Caco-2 (cell line): ENCODE data around the gene C6orf89. TPM values are rescaled to one million over a fixed set of nuclear protein-coding genes. Genes with fewer than 3 reads are reported as not detected.

ENCODE experiments used
- BruUV-seq: library from RNA; stranded (reverse); fragments of 400-500 nt; replicated peaks from 2 replicates; lab custom pipeline; 2021; lab: Mats Ljungman, UMichigan
- CTCF ChIA-PET: fragments of 300-600 bp; sonication (Branson Sonifier 250); formaldehyde crosslinking; loops from one replicate; lab custom pipeline; 2022; ENCODE audit warnings: antibody characterized with exemption; lab: Charles Lee
- POLR2A ChIA-PET: fragments of 300-600 bp; sonication (Branson Sonifier 250); formaldehyde crosslinking; loops from one replicate; lab custom pipeline; 2022; ENCODE audit warnings: antibody characterized with exemption; lab: Charles Lee
- DNase-seq, 2 experiments: peaks; one replicate each; pipeline versions ENCODE4 v3.0.0 to v3.0.0-alpha.2; 2020 to 2022
- H3K27me3 ChIP-seq: replicated peaks from 2 replicates; pipeline ENCODE4 v1.6.0; 2011; ENCODE audit warnings: low read length; ENCODE audit not compliant: control insufficient read depth, insufficient read depth
- H3K36me3 ChIP-seq: 2 replicates; pipeline ENCODE4 v1.5.1; 2011; ENCODE audit warnings: low read length; ENCODE audit not compliant: control insufficient read depth, insufficient read depth
- H3K4me1 ChIP-seq: fragments of 250-450 bp; sonication (Bioruptor Pico); 2 replicates; pipeline ENCODE4 v1.5.1; 2020; ENCODE audit warnings: mild to moderate bottlenecking
- H3K4me3 ChIP-seq: 2 replicates; pipeline ENCODE4 v1.5.1; 2011; ENCODE audit warnings: low read depth, mild to moderate bottlenecking, control low read depth, low read length
- H3K9me3 ChIP-seq: fragments of 250-450 bp; sonication (Bioruptor Pico); 2 replicates; pipeline ENCODE4 v1.5.1; 2020; ENCODE audit warnings: mild to moderate bottlenecking, moderate library complexity
- H3K27ac Mint-ChIP-seq: one replicate; pipeline ENCODE4 v1.8.0; 2022; ENCODE audit warnings: mixed read lengths; ENCODE audit not compliant: unreplicated experiment
- H3K27me3 Mint-ChIP-seq: one replicate; pipeline ENCODE4 v1.8.0; 2022; ENCODE audit warnings: mixed read lengths; ENCODE audit not compliant: insufficient read depth, unreplicated experiment
- H3K36me3 Mint-ChIP-seq: one replicate; pipeline ENCODE4 v1.8.0; 2022; ENCODE audit warnings: mild to moderate bottlenecking, mixed read lengths; ENCODE audit not compliant: insufficient read depth, unreplicated experiment
- H3K4me1 Mint-ChIP-seq: one replicate; pipeline ENCODE4 v1.8.0; 2022; ENCODE audit warnings: low read depth, mixed read lengths; ENCODE audit not compliant: unreplicated experiment
- H3K4me3 Mint-ChIP-seq: one replicate; pipeline ENCODE4 v1.8.0; 2022; ENCODE audit warnings: mild to moderate bottlenecking, moderate library complexity, mixed read lengths; ENCODE audit not compliant: unreplicated experiment
- H3K9me3 Mint-ChIP-seq: one replicate; pipeline ENCODE4 v1.8.0; 2022; ENCODE audit warnings: mixed read lengths; ENCODE audit not compliant: unreplicated experiment
- CTCF ChIP-seq, 2 experiments: fragments of 200-600 bp in 1 of 2; IDR thresholded peaks; 1 replicate in 1 of 2; 2 replicates in 1 of 2; pipeline versions ENCODE4 v1.5.1 to v1.8.0; 2011 to 2022; ENCODE audit warnings: antibody characterized with exemption in 1 of 2, control low read depth in 1 of 2, inconsistent platforms in 1 of 2, low read depth in 1 of 2, low read length in 1 of 2, mild to moderate bottlenecking in 1 of 2, moderate library complexity in 1 of 2; ENCODE audit not compliant: insufficient read depth in 1 of 2, severe bottlenecking in 1 of 2, unreplicated experiment in 1 of 2
- intact Hi-C: fragments of 100-400 bp; cut with micrococcal nuclease; formaldehyde crosslinking; loops from one replicate; pipeline ENCODE4 v1.10.0; 2022; ENCODE audit not compliant: unreplicated experiment
- total RNA-seq: library from RNA; stranded (reverse); gene quantifications from 2 replicates; pipeline ENCODE4 v1.2.3, GENCODE V29; 2022

The C6orf89 gene
- total RNA-seq, 1 experiment from 2014 or later = 24.4 TPM

DNA sequence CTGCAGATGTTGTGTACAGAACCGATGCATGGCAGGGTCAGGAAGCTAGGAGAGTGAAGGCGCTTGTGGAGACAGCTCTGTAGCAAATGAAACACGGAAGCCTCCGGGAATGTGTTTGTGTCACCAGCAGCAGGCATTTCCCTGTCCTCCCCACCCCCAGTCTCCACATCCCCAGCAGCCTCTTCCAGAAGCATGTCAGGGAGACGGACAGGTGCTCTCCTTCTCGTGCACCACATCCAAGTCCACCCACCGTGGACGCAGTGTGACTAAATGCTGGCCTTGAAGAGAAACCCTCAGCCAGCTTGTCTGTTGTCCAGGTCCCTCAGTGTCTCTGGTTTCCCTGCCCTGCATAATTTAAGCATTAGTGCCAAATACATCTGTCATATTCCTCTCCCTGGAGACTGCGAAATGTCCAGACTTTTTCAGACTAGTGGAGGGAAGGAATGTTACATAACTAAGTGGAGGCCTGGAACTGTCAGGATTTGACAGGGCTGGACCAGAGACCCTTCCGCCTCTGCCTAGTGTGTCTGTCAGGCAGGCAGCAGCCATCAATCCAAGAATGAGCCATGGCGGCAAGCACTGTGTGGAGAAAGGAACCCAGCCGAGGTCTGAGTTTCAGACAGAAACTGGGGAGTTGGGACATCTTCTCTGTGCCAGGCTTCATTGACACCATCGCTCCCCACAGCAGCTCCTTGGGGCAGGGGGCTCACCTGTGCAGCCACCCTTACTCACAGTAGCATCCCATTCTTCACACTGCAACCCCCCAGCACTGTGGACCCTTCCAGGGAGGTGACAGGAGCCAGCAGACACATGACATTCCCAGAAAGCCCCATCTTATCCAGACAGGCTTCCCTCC lies 42.2 kb downstream of the C6orf89 start:
- intact Hi-C loops = no loop called here
- Mint-ChIP-seq H3K9me3 (no peaks in the 10 kb centered on the region), H3K4me3 (no peak overlapping the region), H3K36me3 (no peaks in the 10 kb centered on the region), H3K27ac (no peak overlapping the region), H3K4me1 (no peaks in the 10 kb centered on the region), H3K27me3 (no peaks in the 10 kb centered on the region)
- CTCF ChIA-PET = no interaction called here
- no peaks in the 10 kb centered on the region for H3K4me1 ChIP-seq
- TF ChIP-seq CTCF (IDR thresholded peaks at IDR 0.05; ENCODE audit: insufficient read depth in 1 of 2, low read depth in 1 of 2, low read length in 1 of 2, severe bottlenecking in 1 of 2, unreplicated experiment in 1 of 2) = no peak
- H3K36me3 ChIP-seq = no peaks in the 10 kb centered on the region
- no peak for DNase-seq
- no peaks in the 10 kb centered on the region for H3K27me3 ChIP-seq
- no peak overlapping the region for H3K4me3 ChIP-seq
- no TSS peak for BruUV-seq
- no peaks in the 10 kb centered on the region for H3K9me3 ChIP-seq
- POLR2A ChIA-PET = no interaction called here

- ChIA-PET POLR2A (no interaction called here), CTCF (no interaction called here)
- no peak overlapping the region for H3K4me3 ChIP-seq
- H3K9me3 ChIP-seq = no peaks in the 10 kb centered on the region
- H3K4me1 ChIP-seq = no peaks in the 10 kb centered on the region
- DNase-seq = no peak
- H3K4me1 Mint-ChIP-seq = no peaks in the 10 kb centered on the region
- intact Hi-C loops = no loop called here
- no peak for TF ChIP-seq CTCF (IDR thresholded peaks at IDR 0.05; ENCODE audit: insufficient read depth in 1 of 2, low read depth in 1 of 2, low read length in 1 of 2, severe bottlenecking in 1 of 2, unreplicated experiment in 1 of 2)
- H3K36me3 Mint-ChIP-seq = no peaks in the 10 kb centered on the region
- no TSS peak for BruUV-seq
- H3K36me3 ChIP-seq = no peaks in the 10 kb centered on the region
- no peaks in the 10 kb centered on the region for H3K9me3 Mint-ChIP-seq
- H3K27me3 ChIP-seq = no peaks in the 10 kb centered on the region
- no peak overlapping the region for H3K27ac Mint-ChIP-seq
- no peak overlapping the region for H3K4me3 Mint-ChIP-seq
- no peaks in the 10 kb centered on the region for H3K27me3 Mint-ChIP-seq
These were observed 42.8 kb downstream of the C6orf89 start for GRCh38 chr6:36928547-36928918.

- no peak for DNase-seq
- Histone ChIP-seq H3K4me3 (no peak overlapping the region), H3K9me3 (no peaks in the 10 kb centered on the region), H3K4me1 (no peaks in the 10 kb centered on the region), H3K36me3 (no peaks in the 10 kb centered on the region), H3K27me3 (no peaks in the 10 kb centered on the region)
- no peaks in the 10 kb centered on the region for H3K4me1 Mint-ChIP-seq
- ChIA-PET CTCF (no interaction called here), POLR2A (no interaction called here)
- no peaks in the 10 kb centered on the region for H3K36me3 Mint-ChIP-seq
- no peaks in the 10 kb centered on the region for H3K9me3 Mint-ChIP-seq
- no TSS peak for BruUV-seq
- H3K4me3 Mint-ChIP-seq = no peak overlapping the region
- no peaks in the 10 kb centered on the region for H3K27me3 Mint-ChIP-seq
- intact Hi-C loops = no loop called here
- TF ChIP-seq CTCF (IDR thresholded peaks at IDR 0.05; ENCODE audit: insufficient read depth in 1 of 2, low read depth in 1 of 2, low read length in 1 of 2, severe bottlenecking in 1 of 2, unreplicated experiment in 1 of 2) = no peak
- H3K27ac Mint-ChIP-seq = no peak overlapping the region
These were observed 43.4 kb downstream of the C6orf89 start for GRCh38 chr6:36929152-36929551.
